HK-2 (cell line): ENCODE measurements around the gene WNT2B.
"Not testable (repeated sequence)": the region's sequence is repeated elsewhere in the genome, so short reads cannot be mapped to it uniquely, and the experiment has no call there.

Experiments
- DNase-seq: peaks from one replicate; pipeline ENCODE4 v3.0.0-alpha.2; 2018; ENCODE audit not compliant: unreplicated experiment

The WNT2B gene

DNA sequence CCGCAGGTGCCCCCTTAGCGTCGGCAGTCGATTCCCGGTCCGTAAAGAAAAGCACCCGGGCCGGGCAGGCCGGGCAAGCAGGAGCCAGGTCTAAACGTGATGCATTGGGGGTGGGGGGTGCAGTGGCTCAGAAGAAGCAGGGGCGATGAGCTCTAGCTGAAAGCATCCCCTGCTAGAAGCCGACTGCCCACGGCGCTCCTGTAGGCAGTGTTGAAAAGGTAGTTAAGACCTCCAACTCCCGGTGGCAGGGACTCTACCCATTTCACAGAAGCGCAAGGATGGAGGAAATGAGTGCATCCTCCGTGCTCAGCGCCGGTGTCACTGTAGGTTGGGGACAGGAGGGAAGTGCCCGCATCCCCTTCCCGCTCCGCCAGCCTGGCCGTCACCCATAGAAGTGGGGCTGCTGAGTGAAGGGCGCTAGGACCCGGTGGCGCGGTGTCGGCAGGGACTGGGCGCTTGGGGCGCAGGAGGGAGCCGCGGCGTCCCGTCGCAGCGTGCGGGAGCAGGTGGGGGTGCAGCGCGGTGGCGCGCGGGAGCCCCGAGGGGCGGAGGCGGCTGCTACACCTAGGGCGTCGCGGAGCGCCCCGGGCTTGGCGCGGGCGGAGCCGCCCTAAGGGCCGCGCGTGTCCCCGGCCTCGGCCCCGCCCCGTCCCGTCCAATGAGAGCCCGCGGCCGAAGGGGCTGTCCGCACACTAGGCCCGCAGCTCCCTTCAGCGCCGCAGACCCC, at the start of gene WNT2B:
Gene WNT2B, plus strand, starts transcription at position 688 of the 727 bp plus-strand sequence. CDS start 298 bp downstream, outside the sequence.
- peak; percentile 37 for DNase-seq

DNA sequence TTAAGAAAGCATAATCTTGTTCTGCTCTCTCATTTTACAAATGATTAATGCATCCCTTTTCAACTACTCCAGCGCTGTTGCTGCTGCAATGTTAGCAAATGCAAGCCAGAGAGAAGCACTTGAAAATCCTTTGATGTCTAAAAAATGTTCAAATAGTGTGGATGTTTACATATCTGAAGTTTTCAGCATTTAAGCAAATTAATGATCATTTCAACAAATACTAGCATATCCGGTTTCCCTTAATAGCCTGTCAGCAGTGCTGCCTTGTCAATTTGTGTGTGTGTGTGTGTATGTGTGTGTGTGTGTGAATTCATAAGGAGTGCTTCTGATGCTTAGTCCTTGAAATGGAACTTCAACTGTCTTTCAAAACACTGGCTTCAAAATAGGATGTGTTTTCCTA, 48.1 kb upstream of the WNT2B start:
- no peak for DNase-seq

DNA sequence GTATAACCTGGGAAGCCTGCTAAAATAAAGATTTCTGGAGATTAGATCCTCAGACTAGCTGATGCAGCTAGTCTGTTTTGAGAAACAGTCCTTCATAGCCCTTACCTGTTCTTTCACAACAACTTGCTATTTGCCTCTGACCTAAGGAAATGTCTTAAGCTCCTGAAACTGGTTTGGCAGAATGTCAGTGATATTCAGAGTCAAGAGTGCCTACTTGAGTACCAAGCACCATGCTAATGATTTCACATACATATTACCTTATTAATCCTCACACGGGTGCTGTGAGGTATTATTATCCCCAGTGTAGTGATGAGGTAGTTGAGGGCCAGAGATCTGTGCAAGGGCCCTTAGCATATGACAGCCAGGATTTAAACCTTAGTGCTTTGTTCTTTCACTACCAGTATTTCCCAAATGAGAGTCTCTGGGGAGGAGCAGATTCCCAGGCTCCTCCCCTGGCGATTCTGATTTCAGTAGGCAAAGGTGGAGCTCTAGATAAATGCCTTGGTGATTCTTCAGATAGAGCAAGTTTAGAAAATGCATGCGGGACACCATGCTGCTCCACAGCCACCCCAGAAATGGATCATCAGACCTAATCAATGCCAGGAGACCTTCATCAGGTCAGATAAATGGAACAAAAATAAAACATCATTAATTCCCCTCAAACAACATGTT, 47.4 kb upstream of the WNT2B start:
- no peak for DNase-seq

DNA sequence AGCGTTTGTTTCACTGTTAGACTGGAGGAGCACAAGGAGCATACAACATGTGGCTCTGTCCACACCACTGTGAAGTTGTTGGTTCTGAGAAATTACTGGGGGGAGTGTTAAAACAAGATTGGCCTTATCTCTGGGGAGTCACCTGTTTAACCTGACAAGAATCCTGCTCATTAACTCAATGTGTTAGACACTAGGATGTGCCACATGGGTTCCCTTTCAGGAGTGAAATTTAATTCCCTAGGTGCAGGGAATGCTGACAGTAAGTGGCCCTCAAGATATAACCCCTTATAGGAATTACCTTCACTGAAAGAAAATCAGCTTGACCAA, 45.8 kb upstream of the WNT2B start:
- DNase-seq: no peak

DNA sequence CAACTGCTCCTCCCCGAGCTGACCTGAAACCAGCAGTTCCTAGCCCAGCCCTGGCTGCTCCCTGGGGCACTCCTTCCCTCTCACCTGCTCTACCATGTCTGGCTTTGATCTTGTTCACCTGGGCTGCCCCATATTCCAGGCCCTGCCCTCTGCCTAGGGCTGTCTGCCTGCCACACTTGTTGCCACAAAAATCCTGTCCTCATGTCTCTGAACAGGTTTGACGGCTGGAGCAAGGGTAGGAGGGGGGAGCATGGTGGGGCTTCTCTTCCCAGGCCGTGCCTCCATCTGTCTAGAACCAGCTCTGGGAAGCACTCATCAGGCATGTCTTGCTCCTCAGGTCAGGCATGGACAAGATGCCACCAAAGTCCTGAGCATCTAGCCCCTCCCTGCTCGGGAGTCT, 44.3 kb upstream of the WNT2B start:
- peak; percentile 13 for DNase-seq

DNA sequence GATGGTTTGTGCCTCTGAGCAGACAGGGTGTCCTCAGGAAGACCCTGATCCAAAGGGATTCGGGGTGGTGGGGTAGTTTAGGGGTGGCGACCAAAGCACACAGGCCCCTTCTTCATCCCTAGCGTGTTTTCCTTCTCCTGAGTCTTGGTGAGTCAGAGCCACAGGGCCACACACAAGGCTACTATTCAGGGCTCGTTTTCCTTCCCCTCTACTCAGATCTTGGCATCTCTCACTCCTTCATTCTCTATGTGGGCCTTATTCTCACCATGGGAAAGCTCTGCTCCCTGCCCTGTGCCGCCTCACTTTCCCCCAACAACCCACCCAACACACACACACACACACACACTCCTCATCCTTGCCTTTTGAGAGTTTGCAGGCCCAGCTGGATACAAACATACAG, 43.6 kb upstream of the WNT2B start:
- peak; percentile 19 for DNase-seq

DNA sequence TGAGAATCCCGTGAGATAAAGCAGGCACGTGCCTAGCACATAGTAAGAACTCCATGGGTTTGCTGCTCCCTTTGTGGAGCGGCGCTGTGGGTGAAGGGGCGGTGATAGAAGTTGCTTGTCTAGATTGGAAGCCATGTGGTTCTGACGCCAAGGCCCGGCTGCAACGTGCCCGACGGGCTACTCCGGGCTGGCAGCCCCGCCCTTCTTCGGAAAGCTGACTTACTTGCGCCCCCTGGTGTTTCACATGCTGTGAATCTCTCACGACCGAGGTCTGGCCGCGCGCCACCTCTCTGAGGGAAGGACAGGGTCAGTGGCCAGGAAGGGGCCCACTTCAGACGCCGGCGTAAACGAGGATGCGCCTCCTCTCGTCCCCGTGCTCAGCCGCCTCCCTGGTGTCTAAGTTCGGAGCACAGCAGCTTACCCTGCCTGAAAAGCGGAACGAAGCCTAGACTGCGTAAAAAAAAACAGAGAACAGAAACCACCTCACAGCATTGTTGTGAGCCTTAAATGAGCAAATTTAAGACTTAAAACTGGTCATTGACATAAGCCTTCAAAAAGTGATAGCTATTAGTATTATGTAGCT, 42.6 kb upstream of the WNT2B start:
- peak; percentile 98 for DNase-seq

DNA sequence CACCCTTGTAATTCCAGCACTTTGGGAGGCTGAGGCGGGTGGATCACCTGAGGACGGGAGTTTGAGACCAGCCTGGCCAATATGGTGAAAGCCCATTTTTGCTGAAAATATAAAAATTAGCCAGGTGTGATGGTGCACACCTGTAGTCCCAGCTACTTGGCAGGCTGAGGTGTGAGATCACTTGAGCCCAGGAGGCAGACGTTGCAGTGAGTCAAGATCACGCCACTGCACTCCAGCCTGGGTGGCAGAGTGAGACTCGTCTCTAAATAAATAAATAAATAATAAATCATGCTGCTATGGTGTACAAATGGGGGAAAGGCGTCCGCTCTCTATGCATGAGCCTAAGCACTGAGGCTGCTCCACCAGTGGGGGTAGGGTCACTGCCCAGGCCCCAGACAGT, 38.4 kb upstream of the WNT2B start:
- not testable (repeated sequence) for DNase-seq

DNA sequence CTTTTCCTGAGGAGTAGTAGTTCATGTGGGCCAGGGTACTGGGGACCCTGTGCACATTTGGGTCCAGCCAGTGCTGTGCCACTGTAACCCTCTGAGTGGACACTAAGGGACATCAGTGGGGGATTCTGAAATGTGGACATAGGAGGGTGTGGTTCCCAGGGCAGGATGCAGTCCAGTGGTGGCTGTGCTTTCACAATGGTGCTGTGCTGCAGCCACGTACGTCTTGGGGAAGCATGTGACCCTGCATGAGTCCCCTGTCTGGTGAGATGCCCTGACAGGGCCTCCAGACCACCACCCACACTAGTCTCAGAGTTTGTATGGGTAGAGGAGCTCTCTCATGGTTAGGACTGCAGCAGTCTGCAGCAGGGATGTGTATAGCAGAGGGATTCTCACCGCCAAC, 37.8 kb upstream of the WNT2B start:
- DNase-seq: no peak

DNA sequence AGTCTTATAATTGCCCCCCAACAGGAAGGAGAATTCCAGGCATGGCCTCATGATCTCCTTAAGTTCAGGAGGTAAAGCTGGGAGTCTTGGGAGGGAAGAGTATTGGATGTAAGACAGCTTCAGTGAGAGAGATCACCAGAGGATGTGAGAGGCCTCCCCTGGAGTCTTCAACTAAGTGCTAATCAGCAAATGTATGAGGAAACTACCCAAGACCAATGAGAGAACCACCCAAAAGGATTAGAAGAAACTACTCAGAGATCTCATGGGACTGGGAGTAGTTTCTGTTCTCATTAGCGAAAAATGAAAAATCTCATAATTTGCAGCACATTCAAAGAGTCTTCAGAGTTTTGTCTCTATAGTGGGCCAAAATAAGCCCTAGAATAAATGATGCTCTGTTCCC, 36.6 kb upstream of the WNT2B start:
- DNase-seq: no peak

DNA sequence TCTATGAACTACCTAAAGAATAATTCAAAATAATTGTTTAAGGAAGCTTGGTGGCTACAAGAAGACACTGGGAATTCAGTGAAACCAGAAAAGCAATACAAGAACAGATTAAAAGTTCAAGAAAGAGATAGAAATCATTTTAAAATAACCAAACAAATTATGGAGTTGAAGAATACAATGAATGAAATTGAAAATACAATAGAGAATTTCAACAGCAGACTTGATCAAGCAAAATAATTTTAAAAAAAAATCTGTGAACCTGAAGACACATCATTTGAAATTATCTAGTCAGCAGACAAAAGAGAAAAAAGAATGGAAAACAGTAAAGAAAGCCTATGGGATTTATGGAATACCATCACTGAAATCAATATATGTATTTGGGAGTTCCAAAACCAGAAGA, 31.2 kb upstream of the WNT2B start:
- DNase-seq: no peak

DNA sequence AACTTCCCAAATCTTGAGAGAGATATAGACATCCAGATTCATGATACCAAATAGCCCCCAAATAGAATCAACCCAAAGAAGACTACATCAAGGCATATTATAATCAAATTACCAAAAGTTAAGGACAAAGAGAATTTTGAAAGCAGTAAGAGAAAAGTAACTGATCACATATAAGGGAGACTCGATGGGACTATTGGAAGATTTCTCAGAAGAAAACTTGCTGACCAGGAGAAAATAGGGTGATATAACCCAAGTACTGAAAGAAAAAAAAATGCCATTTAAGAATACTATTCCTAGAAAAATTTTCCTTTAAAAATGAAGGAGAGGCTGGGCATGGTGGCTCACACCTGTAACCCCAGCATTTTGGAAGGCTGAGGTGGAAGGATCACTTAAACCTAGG, 30.5 kb upstream of the WNT2B start:
- DNase-seq: no peak

DNA sequence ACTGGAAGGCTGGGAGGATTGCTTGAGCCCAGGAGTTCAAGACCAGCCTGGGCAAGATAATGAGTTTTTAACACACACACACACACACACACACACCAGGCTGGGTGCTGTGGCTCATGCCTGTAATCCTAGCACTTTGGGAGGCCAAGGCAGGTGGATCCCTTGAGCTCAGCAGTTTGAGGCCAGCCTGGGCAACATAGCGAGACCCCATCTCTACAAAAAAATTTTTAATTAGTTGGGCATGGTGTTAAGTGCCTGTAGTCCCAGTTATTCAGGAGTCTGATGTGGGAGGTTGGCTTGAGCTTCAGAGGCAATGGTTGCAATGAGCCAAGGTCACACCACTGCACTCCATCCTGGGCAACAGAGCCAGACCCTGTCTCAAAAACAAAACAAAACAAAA, 22.7 kb upstream of the WNT2B start:
- DNase-seq: not testable (repeated sequence)

DNA sequence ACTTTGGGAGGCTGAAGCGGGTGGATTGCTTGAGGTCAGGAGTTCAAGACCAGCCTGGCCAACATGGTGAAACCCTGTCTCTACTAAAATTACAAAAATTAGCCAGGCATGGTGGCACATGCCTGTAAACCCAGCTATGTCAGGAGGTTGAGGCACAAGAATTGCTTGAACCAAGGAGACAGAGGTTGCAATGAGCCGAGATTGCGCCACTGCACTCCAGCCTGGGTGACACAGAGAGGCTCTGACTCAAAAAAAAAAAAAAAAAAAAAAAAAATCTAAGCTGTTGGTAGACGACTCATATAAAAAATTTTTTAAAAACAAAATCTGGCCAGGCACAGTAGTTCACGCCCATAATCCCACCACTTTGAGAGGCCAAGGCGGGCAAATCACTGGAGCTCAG, 21.1 kb upstream of the WNT2B start:
- not testable (repeated sequence) for DNase-seq

DNA sequence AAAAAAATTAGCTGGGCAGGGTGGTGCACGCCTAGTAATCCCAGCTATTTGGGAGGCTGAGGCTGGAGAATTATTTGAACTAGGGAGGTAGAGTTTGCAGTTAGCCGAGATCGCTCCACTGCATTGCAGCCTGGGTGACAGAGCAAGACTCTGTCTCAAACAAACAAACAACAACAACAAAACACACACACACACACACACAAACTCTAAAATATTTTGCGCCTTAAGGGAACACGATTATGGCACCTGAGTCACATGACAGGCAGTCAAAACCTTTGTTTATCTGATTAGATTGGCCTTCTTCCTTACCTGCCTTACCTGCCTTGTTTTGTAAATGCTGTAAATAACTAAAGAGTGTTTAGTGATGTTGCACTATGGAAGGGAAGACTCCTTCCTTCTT, 20.6 kb upstream of the WNT2B start:
- DNase-seq: no peak

DNA sequence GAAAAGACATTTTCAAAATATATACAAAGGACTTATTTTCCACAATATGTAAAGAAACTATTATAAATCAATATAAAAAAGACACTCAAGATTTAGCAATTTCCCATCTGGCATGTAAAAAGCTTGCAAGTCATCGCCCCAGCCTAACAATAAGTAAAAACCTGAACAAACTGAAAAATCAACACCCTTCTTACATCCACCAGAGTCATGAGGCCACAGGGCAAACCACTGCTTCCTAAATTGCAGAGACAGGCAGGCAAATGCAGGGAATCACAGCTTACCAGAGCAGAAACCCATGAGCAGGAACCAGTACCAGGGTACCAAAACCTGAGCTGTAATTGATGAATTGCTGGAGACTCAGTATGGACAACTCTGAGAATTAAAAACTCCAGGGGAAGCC, 16.7 kb upstream of the WNT2B start:
- no peak for DNase-seq

DNA sequence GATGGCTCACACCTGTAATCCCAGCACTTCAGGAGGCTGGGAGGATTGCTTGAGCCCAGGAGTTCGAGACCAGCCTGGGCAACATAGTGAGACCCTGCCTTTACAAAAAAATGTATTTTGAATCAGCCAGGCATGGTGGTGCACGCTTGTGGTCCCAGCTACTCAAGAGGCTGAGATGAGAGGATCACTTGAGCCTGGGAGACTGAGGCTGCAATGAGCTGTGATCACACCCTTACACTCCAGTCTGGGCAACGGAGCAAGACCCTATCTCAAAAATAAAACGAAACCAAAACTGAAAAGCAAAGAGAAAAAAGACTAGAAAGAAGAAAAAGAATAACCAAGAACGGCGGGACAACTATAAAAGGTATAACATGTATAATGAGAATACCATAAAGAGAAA, 15.4 kb upstream of the WNT2B start:
- DNase-seq: no peak

DNA sequence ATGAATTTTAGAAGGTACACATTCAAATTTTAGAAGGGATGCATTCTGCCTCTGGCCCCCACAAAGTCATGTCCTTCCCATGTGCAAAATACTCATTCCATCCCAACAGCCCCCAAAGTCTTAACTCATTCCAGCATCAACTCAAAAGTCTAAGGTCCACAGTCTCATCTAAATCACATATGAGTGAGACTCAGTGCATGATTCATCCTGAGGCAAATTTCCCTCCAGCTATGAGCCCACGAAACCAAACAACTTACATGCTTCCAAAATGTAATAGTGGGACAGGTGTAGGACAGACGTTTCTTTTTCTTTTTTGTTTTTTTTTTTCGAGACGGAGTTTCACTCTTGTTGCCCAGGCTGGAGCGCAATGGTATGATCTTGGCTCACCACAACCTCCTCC, 12.5 kb upstream of the WNT2B start:
- no peak for DNase-seq

DNA sequence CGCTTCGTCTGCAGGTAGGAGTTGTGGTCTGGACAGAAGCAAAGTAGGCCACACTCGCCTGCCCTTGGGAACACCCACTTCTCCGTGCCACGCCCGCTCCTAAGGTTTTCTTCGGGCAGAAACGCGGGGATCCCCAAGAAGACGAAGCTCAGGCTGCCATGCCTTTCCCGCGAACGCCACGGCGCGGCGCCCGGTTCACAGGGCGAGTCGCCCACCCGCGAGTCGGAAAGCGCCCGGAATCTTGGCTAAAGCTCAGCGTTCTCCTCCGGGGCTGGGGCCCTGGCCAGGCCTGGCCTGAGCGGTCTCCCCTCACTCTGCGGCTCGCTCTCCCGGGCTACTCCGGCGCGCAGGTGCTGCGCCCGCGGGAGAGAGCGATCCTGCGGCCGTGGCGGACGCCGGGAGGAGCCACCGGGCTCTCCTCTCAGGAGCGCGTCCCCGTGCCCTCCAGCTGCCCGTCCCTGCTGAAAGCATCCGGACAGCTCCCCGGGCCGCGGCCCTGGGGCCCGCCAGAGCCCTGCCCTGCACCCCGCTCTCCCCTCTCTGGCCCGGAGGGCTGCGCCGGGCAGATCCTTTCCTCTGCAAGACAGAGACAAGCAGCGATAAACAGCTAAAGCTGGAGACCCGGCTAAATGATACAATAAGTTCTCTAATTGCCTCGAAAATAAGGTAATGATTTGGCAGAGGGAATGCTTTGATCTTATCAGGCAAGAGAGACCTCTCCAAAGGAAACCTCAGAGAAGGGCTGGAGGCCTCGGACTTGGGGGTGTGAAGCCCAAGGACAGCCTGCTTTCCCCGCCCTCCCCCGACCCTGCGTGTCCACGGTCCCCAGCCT, 6.7 kb upstream of the WNT2B start:
- DNase-seq: peak; percentile 88

DNA sequence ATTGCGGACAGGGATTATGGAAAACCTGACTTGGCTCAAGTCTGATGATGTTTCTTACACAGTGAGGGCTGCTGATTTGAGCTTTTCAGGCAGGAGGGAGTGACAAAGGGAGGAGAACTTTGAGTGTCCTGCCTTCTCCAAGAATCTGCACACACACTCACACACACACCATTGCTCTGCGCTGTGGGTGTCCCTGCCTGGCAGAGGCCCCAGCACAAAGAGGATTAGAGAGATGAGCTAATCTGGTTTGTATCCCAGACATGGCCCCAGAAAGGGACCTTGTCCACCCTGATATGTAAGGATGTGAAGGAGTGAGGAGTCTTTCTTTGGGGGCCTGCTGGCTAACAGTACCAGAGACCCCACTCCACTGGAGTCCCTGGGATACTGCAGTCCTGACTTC, 5.9 kb upstream of the WNT2B start:
- DNase-seq: no peak

DNA sequence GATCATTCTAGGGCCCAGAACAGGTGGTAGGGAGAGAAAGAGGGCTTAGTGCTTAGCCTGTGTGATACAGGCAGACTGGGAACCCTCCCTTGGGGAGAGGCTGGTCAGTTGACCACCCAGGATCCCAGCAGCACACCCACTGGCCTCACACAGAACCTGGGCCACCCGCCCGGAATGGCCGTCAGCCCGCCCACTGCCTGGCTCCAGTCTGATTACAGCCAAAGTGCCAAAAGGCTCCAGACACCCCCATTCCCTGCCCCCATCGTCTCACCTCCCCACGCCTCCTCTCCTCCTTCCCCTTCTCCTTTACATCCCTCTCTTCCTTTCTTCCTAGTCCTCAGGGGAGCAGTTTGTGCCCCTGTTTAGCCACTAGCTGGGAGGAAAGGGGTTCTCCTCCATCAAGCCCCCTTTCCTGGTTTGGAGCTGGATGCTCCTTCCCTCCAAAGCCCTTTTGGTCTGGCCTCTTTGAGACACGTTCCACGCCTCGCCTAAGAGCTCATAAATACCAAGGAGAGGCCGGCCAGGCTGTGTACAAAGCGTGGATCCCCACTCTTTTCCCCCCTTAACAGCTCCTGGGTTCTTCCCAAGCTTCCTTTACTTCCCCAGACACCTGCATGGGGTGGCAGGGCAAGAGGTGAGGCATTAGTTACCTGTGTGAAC, 4.6 kb upstream of the WNT2B start:
- no peak for DNase-seq
